ENCODE data around the gene DRD4. TPM values are rescaled to one million over a fixed set of nuclear protein-coding genes. Genes with fewer than 3 reads are reported as not detected.
A peak's percentile ranks its signal among the peaks of the same experiment; 100 is the strongest.
"Not testable (repeated sequence)": the region's sequence is repeated elsewhere in the genome, so short reads cannot be mapped to it uniquely, and the experiment has no call there.

Gene DRD4
- polyA plus RNA-seq, 3 donors, result 1.4 to 2.4 (median 1.6) TPM

DNA sequence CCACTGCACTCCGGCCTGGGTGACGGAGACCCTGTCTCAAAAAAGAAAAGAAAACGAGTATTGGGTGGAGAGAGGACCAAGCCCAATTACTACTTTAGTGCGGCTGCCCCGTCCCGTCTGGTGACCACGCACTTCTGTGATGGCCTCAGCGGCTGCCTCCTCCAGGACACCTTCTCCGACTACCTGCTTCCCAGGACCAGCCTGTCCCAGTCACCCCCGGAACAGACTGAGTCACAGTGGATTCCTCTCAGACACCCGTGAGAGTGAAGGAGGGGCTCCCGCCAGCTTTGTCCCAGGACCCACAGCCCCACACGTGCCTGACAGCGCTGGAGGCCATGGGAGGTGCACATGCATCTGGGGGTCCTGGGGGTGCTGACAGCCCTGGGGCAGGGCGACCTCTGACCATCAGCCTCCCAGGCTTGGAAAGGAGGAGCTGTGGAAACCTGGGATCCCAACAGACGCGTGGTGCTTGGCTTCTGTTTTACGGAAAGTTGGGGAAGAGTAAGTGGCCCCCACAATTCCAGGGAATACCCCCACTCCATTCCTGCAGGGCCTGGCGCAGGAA lies 4.8 kb downstream of the DRD4 start:
- no peak for DNase-seq (ENCODE audit: low read depth in 3 of 3, low spot score in 2 of 3)

GRCh38 chr11:643366-643765 lies 6.3 kb downstream of the DRD4 start:
- no peak for DNase-seq (ENCODE audit: low read depth in 3 of 3, low spot score in 2 of 3)

DNA sequence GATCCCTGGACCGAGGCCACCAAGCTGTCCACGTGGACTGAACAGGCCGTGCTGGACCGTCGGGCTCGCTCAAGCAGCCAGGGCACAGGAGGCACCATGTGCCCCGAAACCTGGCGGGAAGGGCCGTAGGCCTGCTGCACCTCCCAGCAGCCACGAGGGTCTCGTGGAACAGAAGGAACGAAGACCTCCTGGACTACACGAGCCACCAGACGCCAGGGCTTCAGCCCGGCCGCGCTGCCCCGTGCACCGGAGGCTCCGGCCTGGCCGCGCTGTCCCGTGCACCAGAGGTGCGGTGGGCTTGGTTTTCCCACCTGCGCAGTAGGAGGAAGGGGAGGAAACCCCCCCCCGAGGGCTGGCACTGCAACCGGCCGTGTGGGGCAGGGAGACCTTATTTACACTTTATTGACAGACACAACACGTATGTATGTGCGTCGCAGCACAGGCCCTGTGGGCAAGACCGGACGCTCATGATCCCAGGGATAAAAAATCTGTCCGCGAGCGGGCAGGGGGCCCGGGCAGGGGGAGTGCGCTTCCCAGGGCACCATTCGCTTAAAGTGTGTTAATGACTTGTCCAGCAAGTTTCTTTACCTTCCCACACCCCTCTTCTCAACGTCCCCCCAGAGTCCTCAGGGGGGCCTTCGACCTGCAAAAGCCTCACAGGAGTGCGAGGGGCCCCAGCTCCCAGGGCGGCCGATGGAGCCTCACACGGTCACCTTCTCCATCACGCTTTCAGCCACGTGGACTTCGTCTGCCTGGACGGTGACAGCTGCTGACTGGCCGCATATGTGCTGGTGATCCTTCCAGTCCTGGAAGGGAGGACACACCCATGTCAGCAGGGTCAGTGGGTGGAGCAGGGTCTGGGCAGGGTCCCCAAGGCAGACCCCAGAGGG lies 7.0 kb downstream of the DRD4 start:
- no peak for DNase-seq (ENCODE audit: low read depth in 3 of 3, low spot score in 2 of 3)

- DNase-seq (ENCODE audit: low read depth in 3 of 3, low spot score in 2 of 3), result no peak
Observed at GRCh38 chr11:645536-645935, 8.5 kb downstream of the DRD4 start.

DNA sequence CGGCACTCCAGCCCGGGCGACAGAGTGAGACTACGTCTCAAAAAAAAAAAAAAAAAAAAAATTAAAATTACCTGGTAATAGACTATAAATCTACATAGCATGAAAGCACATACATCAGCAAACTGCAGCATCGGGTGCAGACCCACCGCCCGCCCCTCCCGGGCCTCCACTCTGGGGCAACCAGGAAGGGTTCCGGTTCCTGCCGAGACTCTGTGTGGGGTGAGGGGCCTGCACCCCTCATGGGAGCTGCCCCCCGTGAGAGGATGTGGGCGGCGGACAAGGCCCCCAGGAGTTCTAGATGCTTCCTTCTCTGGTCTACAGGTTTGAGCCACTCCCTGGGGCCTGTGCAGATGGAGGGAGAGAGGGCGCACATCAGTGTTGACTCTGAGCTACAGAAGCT lies 9.1 kb downstream of the DRD4 start:
- DNase-seq (ENCODE audit: low read depth in 3 of 3, low spot score in 2 of 3), result no peak

DNA sequence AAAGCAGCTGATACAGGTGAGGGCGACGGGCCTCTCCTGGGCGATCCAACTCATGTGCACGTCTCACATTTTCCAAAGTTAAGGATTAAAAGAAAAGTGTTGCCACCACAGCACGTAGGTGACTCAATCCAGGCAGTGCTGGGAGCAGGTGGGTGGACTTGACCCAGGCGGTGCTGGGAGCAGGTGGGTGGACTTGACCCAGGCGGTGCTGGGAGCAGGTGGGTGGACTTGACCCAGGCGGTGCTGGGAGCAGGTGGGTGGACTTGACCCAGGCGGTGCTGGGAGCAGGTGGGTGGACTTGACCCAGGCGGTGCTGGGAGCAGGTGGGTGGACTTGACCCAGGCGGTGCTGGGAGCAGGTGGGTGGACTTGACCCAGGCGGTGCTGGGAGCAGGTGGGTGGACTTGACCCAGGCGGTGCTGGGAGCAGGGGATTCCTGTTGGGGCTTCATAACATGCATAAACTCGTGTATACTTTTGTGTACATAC lies 10.6 kb downstream of the DRD4 start:
- DNase-seq (ENCODE audit: low read depth in 3 of 3, low spot score in 2 of 3), result not testable (repeated sequence)

DNA sequence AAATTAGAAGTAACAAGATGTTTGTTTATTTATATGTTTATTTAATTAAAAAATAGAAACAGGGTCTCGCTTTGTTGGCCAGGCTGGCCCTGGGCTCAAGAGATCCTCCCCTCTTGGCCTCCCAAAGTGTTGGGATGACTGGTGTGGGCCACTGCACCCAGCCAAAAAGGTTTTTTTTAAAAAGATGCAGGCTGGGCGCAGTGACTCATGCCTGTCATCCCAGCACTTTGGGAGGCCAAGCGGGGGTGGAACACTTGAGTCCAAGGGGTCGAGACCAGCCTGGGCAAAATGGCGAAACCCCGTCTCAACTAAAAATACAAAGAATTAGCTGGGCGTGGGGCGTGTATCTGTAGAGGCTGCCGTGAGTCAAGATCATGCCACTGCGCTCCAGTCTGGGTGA lies 13.4 kb downstream of the DRD4 start:
- no peak for DNase-seq (ENCODE audit: low read depth in 3 of 3, low spot score in 2 of 3)

DNA sequence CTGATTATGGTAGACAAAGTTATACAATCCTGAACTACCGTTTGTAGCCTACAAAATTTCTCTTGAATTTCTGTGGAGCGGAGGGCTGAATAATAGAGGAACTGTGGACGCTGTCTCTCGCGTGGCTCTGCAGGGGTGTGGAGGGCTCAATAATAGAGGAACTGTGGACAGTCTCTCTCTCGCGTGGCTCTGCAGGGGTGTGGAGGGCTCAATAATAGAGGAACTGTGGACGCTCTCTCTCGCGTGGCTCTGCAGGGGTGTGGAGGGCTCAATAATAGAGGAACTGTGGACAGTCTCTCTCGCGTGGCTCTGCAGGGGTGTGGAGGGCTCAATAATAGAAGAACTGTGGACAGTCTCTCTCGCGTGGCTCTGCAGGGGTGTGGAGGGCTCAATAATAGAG lies 16.1 kb downstream of the DRD4 start:
- DNase-seq (ENCODE audit: low read depth in 3 of 3, low spot score in 2 of 3), result not testable (repeated sequence)

DNA sequence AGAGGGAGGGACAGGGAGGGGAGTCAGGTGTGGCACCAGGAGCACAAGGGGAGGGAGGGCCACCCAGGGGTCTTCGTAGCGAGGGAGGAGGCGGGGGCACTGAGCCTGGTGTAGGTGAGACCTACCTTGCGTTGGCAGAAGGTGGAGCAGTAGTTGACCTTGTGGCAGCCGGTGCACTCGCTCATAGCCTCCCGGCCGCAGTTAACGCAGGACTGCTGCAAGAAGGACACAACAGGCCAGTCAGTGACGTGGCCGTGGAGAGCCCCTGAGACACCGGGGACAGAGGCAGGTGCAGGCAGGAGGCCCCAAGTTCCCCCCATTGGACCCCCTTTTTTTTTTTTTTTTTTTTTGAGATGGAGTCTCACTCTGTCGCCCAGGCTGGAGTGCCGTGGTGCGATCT lies 16.8 kb downstream of the DRD4 start:
- DNase-seq (ENCODE audit: low read depth in 3 of 3, low spot score in 2 of 3), result no peak

DNA sequence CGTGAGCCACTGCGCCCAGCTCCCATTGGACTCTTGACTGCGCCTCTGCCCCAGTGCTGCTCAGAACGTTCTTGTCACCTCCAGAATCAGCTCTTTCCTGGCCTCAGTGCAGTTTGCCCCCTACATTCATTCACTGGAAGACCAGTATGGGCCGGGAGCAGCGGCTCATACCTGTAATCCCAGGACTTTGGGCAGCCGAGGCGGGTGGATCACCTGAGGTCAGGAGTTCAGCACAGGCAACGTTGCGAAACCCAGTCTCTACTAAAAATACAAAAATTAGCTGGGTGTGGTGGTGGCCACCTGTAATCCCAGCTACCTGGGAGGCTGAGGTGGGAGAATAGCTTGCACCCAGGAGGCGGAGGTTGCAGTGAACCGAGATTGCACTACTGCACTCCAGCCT lies 17.4 kb downstream of the DRD4 start:
- not testable (repeated sequence) for DNase-seq (ENCODE audit: low read depth in 3 of 3, low spot score in 2 of 3)

- no peak for DNase-seq (ENCODE audit: low read depth in 3 of 3, low spot score in 2 of 3)
Observed at GRCh38 chr11:655036-655726, 18.1 kb downstream of the DRD4 start.

DNA sequence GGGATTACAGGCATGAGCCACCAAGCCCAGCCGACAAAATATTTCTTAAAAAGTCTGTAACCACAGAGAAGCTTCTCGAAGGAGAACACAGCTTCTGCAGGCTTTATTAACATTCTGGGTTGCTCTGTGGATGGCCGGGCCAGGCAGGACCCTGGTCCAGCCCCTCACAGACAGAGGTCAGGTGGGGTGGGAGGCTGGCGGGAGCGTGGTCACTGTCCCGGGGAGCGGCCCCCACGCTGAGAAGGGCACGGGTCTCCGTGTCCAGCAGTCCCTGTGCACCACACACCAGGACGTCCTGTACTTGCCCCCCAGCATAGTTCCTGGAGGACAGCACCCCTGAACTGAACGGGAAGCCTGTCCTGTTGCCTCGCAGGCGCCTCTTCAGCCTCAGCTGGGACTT lies 19.4 kb downstream of the DRD4 start:
- DNase-seq (ENCODE audit: low read depth in 3 of 3, low spot score in 2 of 3), result no peak

DNA sequence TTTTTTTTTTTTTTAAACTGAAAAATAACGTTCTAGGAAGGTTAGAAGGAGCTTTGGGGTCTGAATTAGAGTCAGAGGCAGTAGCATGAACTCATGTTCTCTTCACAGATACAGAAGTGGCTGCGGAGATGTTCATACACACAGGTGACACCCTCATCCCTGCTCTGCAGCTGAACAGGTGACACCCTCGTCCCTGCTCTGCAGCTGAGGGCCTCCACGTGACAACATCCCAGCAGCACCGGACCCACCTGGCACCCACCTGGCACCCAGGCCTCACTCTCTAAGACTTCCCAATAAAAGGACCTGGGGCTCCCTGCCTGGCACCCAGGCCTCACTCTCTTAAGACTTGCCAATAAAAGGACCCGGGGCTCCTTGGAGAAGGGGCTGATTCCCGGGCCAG lies 19.8 kb downstream of the DRD4 start:
- DNase-seq (ENCODE audit: low read depth in 3 of 3, low spot score in 2 of 3), result no peak

- no peak for DNase-seq (ENCODE audit: low read depth in 3 of 3, low spot score in 2 of 3)
Observed at GRCh38 chr11:657691-658126, 20.6 kb downstream of the DRD4 start.

- no peak for DNase-seq (ENCODE audit: low read depth in 3 of 3, low spot score in 2 of 3)
Observed at GRCh38 chr11:659532-660085, 22.5 kb downstream of the DRD4 start.

- no peak for DNase-seq (ENCODE audit: low read depth in 3 of 3, low spot score in 2 of 3)
Observed at GRCh38 chr11:660281-660680, 23.2 kb downstream of the DRD4 start.

- DNase-seq (ENCODE audit: low read depth in 3 of 3, low spot score in 2 of 3), result no peak
Observed at GRCh38 chr11:660681-661444, 23.8 kb downstream of the DRD4 start.

DNA sequence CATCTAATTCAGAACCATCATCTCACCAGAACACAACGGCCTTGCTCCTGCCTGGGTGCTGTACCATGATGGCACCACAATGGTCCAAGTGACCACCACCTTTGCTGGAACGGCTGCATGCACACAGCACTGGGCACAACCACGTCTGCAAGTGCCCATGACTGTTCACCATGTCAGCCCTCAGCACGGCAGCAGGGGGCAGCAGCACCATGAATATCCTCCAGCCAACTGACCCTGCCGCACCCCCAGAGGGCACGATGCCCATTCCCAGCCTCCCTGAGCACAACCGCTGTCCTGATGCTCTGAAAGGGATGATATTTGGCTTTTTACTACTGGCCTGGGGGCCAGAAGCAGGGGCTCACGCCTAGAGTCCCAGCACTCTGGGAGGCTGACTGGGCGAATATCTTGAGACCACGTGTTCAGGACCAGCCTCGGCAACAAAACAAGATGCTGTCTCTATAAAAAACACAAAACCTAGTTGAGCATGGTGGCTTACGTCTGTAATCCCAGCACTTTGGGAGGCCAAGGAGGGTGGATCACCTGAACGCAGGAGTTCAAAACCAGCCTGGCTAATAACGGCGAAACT lies 25.7 kb downstream of the DRD4 start:
- DNase-seq (ENCODE audit: low read depth in 3 of 3, low spot score in 2 of 3), result no peak

GRCh38 chr11:665062-665703 lies 28.1 kb downstream of the DRD4 start:
- peak in 2 of 3 donors; percentile 36 to 37 for DNase-seq (ENCODE audit: low read depth in 3 of 3, low spot score in 2 of 3)
